Testis (tissue), 3 donors: ENCODE data around the gene VSIG8. TPM values are rescaled to one million over a fixed set of nuclear protein-coding genes. Genes with fewer than 3 reads are reported as not detected.

Experiments
- DNase-seq: peaks from one replicate; pipeline ENCODE4 v3.0.0-alpha.2; 2019
- H3K27ac ChIP-seq, 2 donors: fragments of 200-600 bp; sonication (generic); one replicate each; pipeline ENCODE4 v1.5.1; 2019
- H3K27me3 ChIP-seq: fragments of 200-600 bp; sonication (generic); one replicate; pipeline ENCODE4 v1.5.1; 2019
- H3K36me3 ChIP-seq: fragments of 200-600 bp; sonication (generic); one replicate; pipeline ENCODE4 v1.5.1; 2017; ENCODE audit warnings: low read depth; ENCODE audit errors: missing control alignments
- H3K4me1 ChIP-seq: fragments of 200-600 bp; sonication (generic); one replicate; pipeline ENCODE4 v1.5.1; 2019
- H3K4me3 ChIP-seq, 2 donors: fragments of 200-600 bp; sonication (generic); one replicate each; pipeline ENCODE4 v1.5.1; 2017 to 2019
- H3K9me3 ChIP-seq: fragments of 200-600 bp; sonication (generic); one replicate; pipeline ENCODE4 v1.5.1; 2017
- POLR2A ChIP-seq: fragments of 450-650 bp; IDR thresholded peaks from one replicate; pipeline ENCODE4 v1.6.1; 2017; ENCODE audit warnings: antibody characterized with exemption, mild to moderate bottlenecking, moderate library complexity
- WGBS, 2 donors: methylation state at CpG; one replicate each; pipeline ENCODE4 v1.1.5; 2018; 5-methylcytosine and 5-hydroxymethylcytosine counted together
- intact Hi-C: fragments of 100-400 bp; cut with DNase I; formaldehyde crosslinking; loops from one replicate; pipeline ENCODE4 v1.15.1; 2023; ENCODE audit warnings: low total_unique reads
- polyA plus RNA-seq: library from polyadenylated mRNA; stranded (reverse); fragments of 350-450 nt; fragmentation: Illumina TruSeq; extraction: RNeasy Lipid Tissue Mini Kit (QIAGEN cat#74804); gene quantifications from one replicate; pipeline ENCODE4 v1.2.3, GENCODE V29; 2014; ENCODE audit warnings: low read depth, low replicate concordance; ENCODE audit not compliant: insufficient read depth
- total RNA-seq, 2 donors: library from RNA; depleted of rRNA; stranded (reverse); fragments of >200 nt; gene quantifications; one replicate each; pipeline ENCODE4 v1.2.3, GENCODE V29; 2016
- TF ChIP-seq, protein P1 (sequence below), 3 experiments: fragments of 450-650 bp in 2 of 3; fragments of 200-600 bp in 1 of 3; sonication (generic) in 1 of 3; IDR thresholded peaks; one replicate each; pipeline ENCODE4 v1.5.1; 2016 to 2019; ENCODE audit warnings: antibody characterized with exemption in 3 of 3, mild to moderate bottlenecking in 2 of 3, moderate library complexity in 1 of 3

Gene VSIG8
- total and polyA plus RNA-seq, 3 donors from 2014 or later: 0.43 to 0.55 TPM; not detected in 1

- H3K27ac ChIP-seq: no peak overlapping the region
- 78 to 93% methylated on average over 1 of the region's 1 CpG for WGBS, 2 donors
- DNase-seq: no peak
Measured at GRCh38 chr1:159856576-159856975, 5.9 kb downstream of the VSIG8 start.

GRCh38 chr1:159855709-159856108 lies 6.7 kb downstream of the VSIG8 start:
- H3K27ac ChIP-seq: no peak overlapping the region

More at GRCh38 chr1:159856576-159856975, 5.9 kb downstream of the VSIG8 start:
- Histone ChIP-seq H3K4me1 (peaks cover 8% of the 10 kb centered on the region), H3K27me3 (no peaks in the 10 kb centered on the region), H3K36me3 (no peaks in the 10 kb centered on the region), H3K4me3 (no peak overlapping the region), H3K9me3 (no peaks in the 10 kb centered on the region)
- intact Hi-C loops: no loop called here
- TF ChIP-seq POLR2A: no peak
- TF ChIP-seq, protein P1, sequence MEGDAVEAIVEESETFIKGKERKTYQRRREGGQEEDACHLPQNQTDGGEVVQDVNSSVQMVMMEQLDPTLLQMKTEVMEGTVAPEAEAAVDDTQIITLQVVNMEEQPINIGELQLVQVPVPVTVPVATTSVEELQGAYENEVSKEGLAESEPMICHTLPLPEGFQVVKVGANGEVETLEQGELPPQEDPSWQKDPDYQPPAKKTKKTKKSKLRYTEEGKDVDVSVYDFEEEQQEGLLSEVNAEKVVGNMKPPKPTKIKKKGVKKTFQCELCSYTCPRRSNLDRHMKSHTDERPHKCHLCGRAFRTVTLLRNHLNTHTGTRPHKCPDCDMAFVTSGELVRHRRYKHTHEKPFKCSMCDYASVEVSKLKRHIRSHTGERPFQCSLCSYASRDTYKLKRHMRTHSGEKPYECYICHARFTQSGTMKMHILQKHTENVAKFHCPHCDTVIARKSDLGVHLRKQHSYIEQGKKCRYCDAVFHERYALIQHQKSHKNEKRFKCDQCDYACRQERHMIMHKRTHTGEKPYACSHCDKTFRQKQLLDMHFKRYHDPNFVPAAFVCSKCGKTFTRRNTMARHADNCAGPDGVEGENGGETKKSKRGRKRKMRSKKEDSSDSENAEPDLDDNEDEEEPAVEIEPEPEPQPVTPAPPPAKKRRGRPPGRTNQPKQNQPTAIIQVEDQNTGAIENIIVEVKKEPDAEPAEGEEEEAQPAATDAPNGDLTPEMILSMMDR (IDR thresholded peaks at IDR 0.05): no peak

DNA sequence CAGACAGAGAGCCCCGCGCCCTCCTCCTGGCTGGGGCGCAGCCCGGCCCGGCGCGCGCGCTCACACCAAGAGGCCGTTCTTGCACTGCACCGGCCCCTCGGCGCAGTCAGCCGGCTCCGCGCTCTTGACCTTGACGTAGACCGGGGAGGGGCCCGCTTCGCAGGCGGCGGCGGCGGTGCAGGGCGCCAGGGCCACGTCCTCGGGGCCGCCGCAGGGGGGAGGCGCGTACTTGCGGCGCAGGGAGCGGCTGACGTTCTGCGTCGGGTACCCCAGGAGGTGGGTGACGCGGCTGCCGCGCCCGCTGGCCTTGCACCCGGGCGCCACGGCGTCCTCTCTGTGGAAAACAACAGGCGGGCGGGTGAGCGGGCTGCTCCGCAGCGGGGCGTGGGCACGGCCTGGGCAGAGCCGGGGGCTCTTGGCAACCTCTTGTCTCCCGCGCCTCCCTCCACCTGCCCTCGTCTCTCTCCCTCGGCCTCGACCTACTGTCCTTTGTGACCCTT lies 7.7 kb downstream of the VSIG8 start:
- Histone ChIP-seq H3K9me3 (no peaks in the 10 kb centered on the region), H3K27me3 (no peaks in the 10 kb centered on the region), H3K27ac (peak overlapping the region; percentile 87 to 94), H3K36me3 (no peaks in the 10 kb centered on the region), H3K4me1 (peaks cover 8% of the 10 kb centered on the region), H3K4me3 (peak overlapping the region; percentile 71 to 75)
- WGBS, 2 donors: 1% methylated on average over 14 to 59 of the region's 59 CpGs
- peak; percentile 85 for DNase-seq
- TF ChIP-seq POLR2A: peak; percentile 38
- TF ChIP-seq, protein P1 (IDR thresholded peaks at IDR 0.05): peak in 1 of 3 experiments; percentile 20
- intact Hi-C loops: no loop called here

More at GRCh38 chr1:159855709-159856108, 6.7 kb downstream of the VSIG8 start:
- H3K36me3 ChIP-seq: no peaks in the 10 kb centered on the region
- TF ChIP-seq, protein P1 (IDR thresholded peaks at IDR 0.05): no peak
- no peak for TF ChIP-seq POLR2A
- H3K4me1 ChIP-seq: peaks cover 8% of the 10 kb centered on the region
- intact Hi-C loops: no loop called here
- DNase-seq: no peak
- H3K4me3 ChIP-seq: no peak overlapping the region
- WGBS, 2 donors: 56 to 61% methylated on average over 28 to 34 of the region's 34 CpGs
- H3K9me3 ChIP-seq: no peaks in the 10 kb centered on the region
- H3K27me3 ChIP-seq: no peaks in the 10 kb centered on the region

GRCh38 chr1:159854116-159854692 lies 8.3 kb downstream of the VSIG8 start:
- peak; percentile 90 for DNase-seq
- no peaks in the 10 kb centered on the region for H3K9me3 ChIP-seq
- WGBS, 2 donors: 1 to 2% methylated on average over 17 to 31 of the region's 31 CpGs
- no peaks in the 10 kb centered on the region for H3K36me3 ChIP-seq
- no peaks in the 10 kb centered on the region for H3K27me3 ChIP-seq
- H3K4me1 ChIP-seq: peaks cover 8% of the 10 kb centered on the region
- H3K27ac ChIP-seq: peak overlapping the region; percentile 87 to 94
- intact Hi-C loops: no loop called here
- H3K4me3 ChIP-seq: peak overlapping the region; percentile 71 to 75
- TF ChIP-seq, protein P1 (IDR thresholded peaks at IDR 0.05): no peak
- TF ChIP-seq POLR2A: no peak
